Measurements from ENCODE around the gene MAGEB17.

- TF ChIP-seq CTCF (IDR thresholded peaks at IDR 0.05) (no peak), POLR2A (IDR thresholded peaks at IDR 0.05) (no peak)
Observed at GRCh38 chrX:16155581-16156096, 11.6 kb upstream of the MAGEB17 start.

Measured in testis (tissue), 2 donors.